Vagina (tissue), 2 donors: Measurements from ENCODE around the gene PCDHB5.

Source experiments
- POLR2A ChIP-seq, 2 donors: fragments of 450-650 bp; IDR thresholded peaks; one replicate each; pipeline ENCODE4 v1.6.1; 2017; ENCODE audit warnings: antibody characterized with exemption in 2 of 2, mild to moderate bottlenecking in 2 of 2, moderate library complexity in 2 of 2
- POLR2AphosphoS5 ChIP-seq, 2 donors: sonication (generic); formaldehyde crosslinking; IDR thresholded peaks; one replicate each; pipeline ENCODE4 v1.9.0; 2017; ENCODE audit warnings: antibody characterized with exemption in 2 of 2, mild to moderate bottlenecking in 2 of 2, low read depth in 1 of 2; ENCODE audit not compliant: insufficient read depth in 1 of 2
- TF ChIP-seq, protein P1 (sequence below), 3 experiments: fragments of 450-650 bp in 2 of 3; fragments of 200-600 bp in 1 of 3; sonication (generic) in 1 of 3; IDR thresholded peaks; one replicate each; pipeline ENCODE4 v1.5.1; 2017 to 2019; ENCODE audit warnings: antibody characterized with exemption in 3 of 3, mild to moderate bottlenecking in 2 of 3, moderate library complexity in 2 of 3

GRCh38 chr5:141149812-141150211 is 14.8 kb downstream of the PCDHB5 start, which contains the start of gene PCDHB6:
- no peak for TF ChIP-seq POLR2A (IDR thresholded peaks at IDR 0.05)
- TF ChIP-seq, protein P1, sequence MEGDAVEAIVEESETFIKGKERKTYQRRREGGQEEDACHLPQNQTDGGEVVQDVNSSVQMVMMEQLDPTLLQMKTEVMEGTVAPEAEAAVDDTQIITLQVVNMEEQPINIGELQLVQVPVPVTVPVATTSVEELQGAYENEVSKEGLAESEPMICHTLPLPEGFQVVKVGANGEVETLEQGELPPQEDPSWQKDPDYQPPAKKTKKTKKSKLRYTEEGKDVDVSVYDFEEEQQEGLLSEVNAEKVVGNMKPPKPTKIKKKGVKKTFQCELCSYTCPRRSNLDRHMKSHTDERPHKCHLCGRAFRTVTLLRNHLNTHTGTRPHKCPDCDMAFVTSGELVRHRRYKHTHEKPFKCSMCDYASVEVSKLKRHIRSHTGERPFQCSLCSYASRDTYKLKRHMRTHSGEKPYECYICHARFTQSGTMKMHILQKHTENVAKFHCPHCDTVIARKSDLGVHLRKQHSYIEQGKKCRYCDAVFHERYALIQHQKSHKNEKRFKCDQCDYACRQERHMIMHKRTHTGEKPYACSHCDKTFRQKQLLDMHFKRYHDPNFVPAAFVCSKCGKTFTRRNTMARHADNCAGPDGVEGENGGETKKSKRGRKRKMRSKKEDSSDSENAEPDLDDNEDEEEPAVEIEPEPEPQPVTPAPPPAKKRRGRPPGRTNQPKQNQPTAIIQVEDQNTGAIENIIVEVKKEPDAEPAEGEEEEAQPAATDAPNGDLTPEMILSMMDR (IDR thresholded peaks at IDR 0.05): no peak
- TF ChIP-seq POLR2AphosphoS5 (IDR thresholded peaks at IDR 0.05; ENCODE audit: insufficient read depth in 1 of 2, low read depth in 1 of 2): no peak
